HepG2 (cell line): ENCODE results near the gene RNPS1. TPM values are rescaled to one million over a fixed set of nuclear protein-coding genes. Genes with fewer than 3 reads are reported as not detected.
A peak's percentile ranks its signal among the peaks of the same experiment; 100 is the strongest.

ENCODE experiments used
- ARNT ChIP-seq: fragments of 450-650 bp; IDR thresholded peaks from 2 replicates; pipeline ENCODE4 v1.6.1; 2017
- CCDC6 ChIP-seq: sonication (generic); formaldehyde crosslinking; IDR thresholded peaks from 2 replicates; pipeline ENCODE4 v1.8.1; 2022; ENCODE audit warnings: mild to moderate bottlenecking, missing genetic modification reagents, moderate library complexity
- DR1 ChIP-seq: sonication (generic); formaldehyde crosslinking; IDR thresholded peaks from 2 replicates; pipeline ENCODE4 v1.8.0; 2021; ENCODE audit warnings: mild to moderate bottlenecking, missing genetic modification reagents, inconsistent platforms
- EED ChIP-seq: sonication (generic); formaldehyde crosslinking; IDR thresholded peaks from 2 replicates; pipeline ENCODE4 v1.5.0; 2020; ENCODE audit warnings: mild to moderate bottlenecking, missing genetic modification reagents
- GLMP ChIP-seq: sonication (generic); formaldehyde crosslinking; IDR thresholded peaks from 2 replicates; pipeline ENCODE4 v1.9.0; 2021; ENCODE audit warnings: missing genetic modification reagents, mild to moderate bottlenecking, borderline replicate concordance
- HDAC2 ChIP-seq: sonication (generic); formaldehyde crosslinking; IDR thresholded peaks from 2 replicates; pipeline ENCODE4 v1.4.0; 2020; ENCODE audit warnings: missing genetic modification reagents
- KLF13 ChIP-seq: sonication (generic); formaldehyde crosslinking; IDR thresholded peaks from 2 replicates; pipeline ENCODE4 v1.4.0; 2020; ENCODE audit warnings: mild to moderate bottlenecking, missing genetic modification reagents
- MAFF ChIP-seq: IDR thresholded peaks from 2 replicates; pipeline ENCODE4 v1.6.1; 2011; ENCODE audit warnings: low read depth, low read length, improper control_type of control experiment
- MXD4 ChIP-seq: IDR thresholded peaks from 2 replicates; pipeline ENCODE4 v1.6.1; 2016; ENCODE audit warnings: mild to moderate bottlenecking, missing biosample characterization, missing genetic modification reagents
- NFRKB ChIP-seq: fragments of 450-650 bp; IDR thresholded peaks from 2 replicates; pipeline ENCODE4 v1.6.1; 2017
- NKX3-1 ChIP-seq: sonication (generic); formaldehyde crosslinking; IDR thresholded peaks from 2 replicates; pipeline ENCODE4 v1.5.0; 2020; ENCODE audit warnings: missing genetic modification reagents
- NR2F1 ChIP-seq, 2 experiments: fragments of 450-650 bp in 1 of 2; formaldehyde crosslinking in 1 of 2; IDR thresholded peaks; 2 replicates each; pipeline versions ENCODE4 v1.5.0 to v1.6.1; 2016 to 2020; ENCODE audit warnings: mild to moderate bottlenecking in 1 of 2, missing compliant biosample characterization in 1 of 2, missing genetic modification reagents in 1 of 2, moderate library complexity in 1 of 2
- PATZ1 ChIP-seq: sonication (generic); formaldehyde crosslinking; IDR thresholded peaks from 2 replicates; pipeline ENCODE4 v1.4.0; 2020; ENCODE audit warnings: missing genetic modification reagents
- STAT5B ChIP-seq: sonication (generic); formaldehyde crosslinking; IDR thresholded peaks from 2 replicates; pipeline ENCODE4 v1.4.0; 2020; ENCODE audit warnings: missing genetic modification reagents
- THAP9 ChIP-seq: sonication (generic); formaldehyde crosslinking; IDR thresholded peaks from 2 replicates; pipeline ENCODE4; 2020; ENCODE audit warnings: missing genetic modification reagents, mild to moderate bottlenecking, borderline replicate concordance
- UBTF ChIP-seq: sonication (generic); formaldehyde crosslinking; IDR thresholded peaks from 2 replicates; pipeline ENCODE4 v1.4.0; 2020; ENCODE audit warnings: mild to moderate bottlenecking, missing genetic modification reagents
- ZC3H13 ChIP-seq: sonication (generic); formaldehyde crosslinking; IDR thresholded peaks from 2 replicates; pipeline ENCODE4 v1.8.1; 2023; ENCODE audit warnings: mild to moderate bottlenecking, missing genetic modification reagents, moderate library complexity
- ZNF253 ChIP-seq: sonication (generic); formaldehyde crosslinking; IDR thresholded peaks from 2 replicates; pipeline ENCODE4 v1.8.0; 2022; ENCODE audit warnings: mild to moderate bottlenecking, missing genetic modification reagents, borderline replicate concordance
- ZNF672 ChIP-seq: sonication (generic); formaldehyde crosslinking; IDR thresholded peaks from 2 replicates; pipeline ENCODE4 v1.8.1; 2022; ENCODE audit warnings: missing genetic modification reagents
- ZNF780A ChIP-seq: sonication (generic); formaldehyde crosslinking; IDR thresholded peaks from 2 replicates; pipeline ENCODE4 v1.8.0; 2022; ENCODE audit warnings: mild to moderate bottlenecking, missing genetic modification reagents, moderate library complexity
- polyA plus RNA-seq, 8 experiments: library from polyadenylated mRNA; depleted of rRNA in 3 of 8; stranded (reverse) in 7 of 8; unstranded in 1 of 8; fragments of >200 nt; fragmentation: Illumina TruSeq in 4 of 8; extraction: Trizol in 4 of 8; gene quantifications; 2 replicates each; pipeline versions ENCODE4 v1.2.1 to v1.2.3, GENCODE V29; 2011 to 2016; ENCODE audit warnings: low read depth in 4 of 8, missing spikeins in 1 of 8, mixed read lengths in 1 of 8; ENCODE audit not compliant: insufficient read depth in 1 of 8
- total RNA-seq, 5 experiments: library from RNA; depleted of rRNA; stranded (reverse); fragments of >200 nt; fragmentation: Illumina TruSeq; extraction: Trizol; gene quantifications; 2 replicates each; pipeline ENCODE4 v1.2.3, GENCODE V29; 2016; ENCODE audit warnings: low read depth in 1 of 5

Gene RNPS1
- total and polyA plus RNA-seq, 2 of the 13 experiments (the other 11 are each of a cell fraction or from before 2014, with no cell fraction given) = 126 to 133 TPM

- TF ChIP-seq NR2F1 (CRISPR knock-in tag; IDR thresholded peaks at IDR 0.05) (peak; percentile 43 to 47; a peak in 3 of 4 replicates), ZNF780A (CRISPR knock-in tag) (no peak), NKX3-1 (CRISPR knock-in tag) (no peak), ARNT (no peak), GLMP (CRISPR knock-in tag) (no peak), UBTF (peak; percentile 95), EED (0 out of 2 replicates have a peak, but pooled peaks have one; percentile 50), NFRKB (no peak), HDAC2 (CRISPR knock-in tag) (peak; percentile 80), PATZ1 (CRISPR knock-in tag) (peak; percentile 100), CCDC6 (CRISPR knock-in tag) (peak; percentile 85; the same call in 1 of the 2 replicates), ZNF253 (peak; percentile 61; the same call in 1 of the 2 replicates), MAFF (no peak), STAT5B (no peak), DR1 (CRISPR knock-in tag) (peak; percentile 34; the same call in 1 of the 2 replicates), ZC3H13 (peak; percentile 62; the same call in 1 of the 2 replicates), MXD4 (CRISPR knock-in tag) (no peak), KLF13 (CRISPR knock-in tag) (no peak), THAP9 (peak; percentile 83; the same call in 1 of the 2 replicates), ZNF672 (no peak)
Observed at GRCh38 chr16:2251296-2252111, 16.4 kb downstream of the RNPS1 start, which contains the start of gene ECI1 (continued).
